K562 (cell line): Measurements from ENCODE around the gene UBE2E2. TPM values are rescaled to one million over a fixed set of nuclear protein-coding genes. Genes with fewer than 3 reads are reported as not detected.

Source experiments
- ARID3B ChIP-seq: fragments of 250-450 bp; sonication (Bioruptor Pico); IDR thresholded peaks from 2 replicates; pipeline ENCODE4 v1.4.0; 2020; ENCODE audit warnings: borderline replicate concordance
- FOSL1 ChIP-seq: fragments of 200-800 bp; sonication (Bioruptor generic); conservative IDR thresholded peaks from 2 replicates; pipeline ENCODE4 v1.6.1; 2016; ENCODE audit warnings: missing genetic modification characterization, missing compliant biosample characterization
- IRF2 ChIP-seq: sonication (generic); formaldehyde crosslinking; IDR thresholded peaks from 2 replicates; pipeline ENCODE4 v1.8.1; 2022; ENCODE audit warnings: mild to moderate bottlenecking, missing genetic modification reagents
- RBM34 ChIP-seq: fragments of 200-400 bp; formaldehyde crosslinking; IDR thresholded peaks from 2 replicates; pipeline ENCODE4 v1.6.1; 2018; ENCODE audit warnings: low read length, borderline replicate concordance; ENCODE audit not compliant: insufficient read depth
- ZNF395 ChIP-seq: fragments of 200-800 bp; sonication (Bioruptor generic); IDR thresholded peaks from 2 replicates; pipeline ENCODE4 v1.6.1; 2017; ENCODE audit warnings: missing genetic modification characterization, missing compliant biosample characterization
- polyA plus RNA-seq, 8 experiments: library from polyadenylated mRNA; depleted of rRNA in 4 of 8; stranded (reverse) in 5 of 8; unstranded in 3 of 8; fragments of >200 nt; fragmentation: Nextera tagmentation in 2 of 8; fragmentation: Illumina TruSeq in 1 of 8; extraction: Ambion mirVana in 2 of 8; extraction: Trizol in 1 of 8; gene quantifications; 2 replicates each; pipeline versions ENCODE4 v1.2.1 to v1.2.3, GENCODE V29; 2011 to 2014; ENCODE audit warnings: inconsistent platforms in 1 of 8, missing spikeins in 1 of 8
- total RNA-seq, 7 experiments: library from RNA; depleted of rRNA in 6 of 7; stranded (reverse); fragments of >200 nt in 6 of 7; fragmentation: Illumina TruSeq in 2 of 7; extraction: Trizol in 2 of 7; gene quantifications; 2 replicates each; pipeline versions ENCODE4 v1.2.1 to v1.2.3, GENCODE V29; 2011 to 2021; ENCODE audit warnings: low replicate concordance in 1 of 7
- TF ChIP-seq, protein P1 (sequence below): fragments of 250-450 bp; sonication (Bioruptor Pico); IDR thresholded peaks from 2 replicates; pipeline ENCODE4 v1.4.0; 2020; ENCODE audit warnings: mild to moderate bottlenecking, moderate library complexity
- TF ChIP-seq, protein P2 (sequence below): fragments of 250-450 bp; sonication (Bioruptor Pico); IDR thresholded peaks from 2 replicates; pipeline ENCODE4 v1.8.0; 2022; ENCODE audit warnings: inconsistent platforms

The UBE2E2 gene
- total and polyA plus RNA-seq, 9 of the 15 experiments (the other 6 are each of a cell fraction or from before 2014, with no cell fraction given), result 0.22 to 5.1 (median 1.9) TPM

- TF ChIP-seq ARID3B (CRISPR knock-in tag) (no peak), ZNF395 (no peak), IRF2 (CRISPR knock-in tag) (no peak), RBM34 (no peak), FOSL1 (no peak)
- TF ChIP-seq, protein P1, sequence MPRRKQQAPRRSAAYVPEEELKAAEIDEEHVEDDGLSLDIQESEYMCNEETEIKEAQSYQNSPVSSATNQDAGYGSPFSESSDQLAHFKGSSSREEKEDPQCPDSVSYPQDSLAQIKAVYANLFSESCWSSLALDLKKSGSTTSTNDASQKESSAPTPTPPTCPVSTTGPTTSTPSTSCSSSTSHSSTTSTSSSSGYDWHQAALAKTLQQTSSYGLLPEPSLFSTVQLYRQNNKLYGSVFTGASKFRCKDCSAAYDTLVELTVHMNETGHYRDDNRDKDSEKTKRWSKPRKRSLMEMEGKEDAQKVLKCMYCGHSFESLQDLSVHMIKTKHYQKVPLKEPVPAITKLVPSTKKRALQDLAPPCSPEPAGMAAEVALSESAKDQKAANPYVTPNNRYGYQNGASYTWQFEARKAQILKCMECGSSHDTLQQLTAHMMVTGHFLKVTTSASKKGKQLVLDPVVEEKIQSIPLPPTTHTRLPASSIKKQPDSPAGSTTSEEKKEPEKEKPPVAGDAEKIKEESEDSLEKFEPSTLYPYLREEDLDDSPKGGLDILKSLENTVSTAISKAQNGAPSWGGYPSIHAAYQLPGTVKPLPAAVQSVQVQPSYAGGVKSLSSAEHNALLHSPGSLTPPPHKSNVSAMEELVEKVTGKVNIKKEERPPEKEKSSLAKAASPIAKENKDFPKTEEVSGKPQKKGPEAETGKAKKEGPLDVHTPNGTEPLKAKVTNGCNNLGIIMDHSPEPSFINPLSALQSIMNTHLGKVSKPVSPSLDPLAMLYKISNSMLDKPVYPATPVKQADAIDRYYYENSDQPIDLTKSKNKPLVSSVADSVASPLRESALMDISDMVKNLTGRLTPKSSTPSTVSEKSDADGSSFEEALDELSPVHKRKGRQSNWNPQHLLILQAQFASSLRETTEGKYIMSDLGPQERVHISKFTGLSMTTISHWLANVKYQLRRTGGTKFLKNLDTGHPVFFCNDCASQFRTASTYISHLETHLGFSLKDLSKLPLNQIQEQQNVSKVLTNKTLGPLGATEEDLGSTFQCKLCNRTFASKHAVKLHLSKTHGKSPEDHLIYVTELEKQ (CRISPR knock-in tag), result no peak
- TF ChIP-seq, protein P2, sequence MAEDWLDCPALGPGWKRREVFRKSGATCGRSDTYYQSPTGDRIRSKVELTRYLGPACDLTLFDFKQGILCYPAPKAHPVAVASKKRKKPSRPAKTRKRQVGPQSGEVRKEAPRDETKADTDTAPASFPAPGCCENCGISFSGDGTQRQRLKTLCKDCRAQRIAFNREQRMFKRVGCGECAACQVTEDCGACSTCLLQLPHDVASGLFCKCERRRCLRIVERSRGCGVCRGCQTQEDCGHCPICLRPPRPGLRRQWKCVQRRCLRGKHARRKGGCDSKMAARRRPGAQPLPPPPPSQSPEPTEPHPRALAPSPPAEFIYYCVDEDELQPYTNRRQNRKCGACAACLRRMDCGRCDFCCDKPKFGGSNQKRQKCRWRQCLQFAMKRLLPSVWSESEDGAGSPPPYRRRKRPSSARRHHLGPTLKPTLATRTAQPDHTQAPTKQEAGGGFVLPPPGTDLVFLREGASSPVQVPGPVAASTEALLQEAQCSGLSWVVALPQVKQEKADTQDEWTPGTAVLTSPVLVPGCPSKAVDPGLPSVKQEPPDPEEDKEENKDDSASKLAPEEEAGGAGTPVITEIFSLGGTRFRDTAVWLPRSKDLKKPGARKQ (CRISPR knock-in tag), result no peak
Measured at GRCh38 chr3:23244324-23245041, 41.4 kb downstream of the UBE2E2 start (continued).
